Measurements from ENCODE around the gene TIMM23B. TPM values are rescaled to one million over a fixed set of nuclear protein-coding genes. Genes with fewer than 3 reads are reported as not detected.
"Not testable (repeated sequence)": the region's sequence is repeated elsewhere in the genome, so short reads cannot be mapped to it uniquely, and the experiment has no call there.

Gene TIMM23B
- total RNA-seq, 1 donor from 2014 or later: 15.3 TPM

DNA sequence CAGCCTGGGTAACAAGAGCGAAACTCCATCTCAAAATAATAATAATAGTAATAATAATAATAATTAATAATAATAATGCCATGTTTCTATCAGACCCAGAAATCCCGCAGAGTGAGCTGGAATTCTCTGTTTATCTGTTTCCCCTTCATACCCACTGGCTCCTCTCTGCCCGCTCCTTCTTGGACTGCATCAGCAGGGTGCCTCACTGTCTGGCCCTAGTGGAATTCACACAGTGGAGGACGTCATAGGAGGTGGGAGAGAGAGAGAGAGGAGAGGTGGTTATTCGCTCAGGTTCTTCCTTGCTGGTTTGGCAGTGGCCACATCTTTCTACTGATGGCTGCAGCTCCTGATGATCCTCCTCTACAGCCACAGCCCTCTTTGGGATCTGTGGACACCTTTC is 75.1 kb downstream of the TIMM23B start:
- H3K9me3 ChIP-seq; H3K4me1 ChIP-seq; intact Hi-C loops (cut with DNase I); DNase-seq; ATAC-seq; H3K27ac ChIP-seq; H3K4me3 ChIP-seq; H3K36me3 ChIP-seq; H3K27me3 ChIP-seq: not testable (repeated sequence)

DNA sequence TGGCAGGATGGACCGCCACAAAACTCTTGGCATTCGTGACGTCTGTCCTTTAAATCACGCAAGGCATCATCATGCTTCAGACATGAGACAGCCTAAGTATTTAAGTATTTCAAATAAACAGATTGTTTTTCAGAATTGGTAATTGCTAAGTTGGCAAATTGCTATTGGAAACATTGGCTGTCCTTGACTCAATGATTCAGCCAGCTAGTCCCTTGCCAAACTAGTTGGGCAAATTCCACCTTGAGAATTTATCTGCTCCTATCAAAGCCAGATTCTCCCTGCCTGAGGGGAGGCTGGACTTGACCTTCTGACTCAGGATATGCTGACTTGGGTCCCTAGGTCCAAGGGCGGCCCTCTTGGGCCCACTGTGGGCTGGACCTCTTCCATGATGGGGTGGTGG is 75.8 kb downstream of the TIMM23B start:
- H3K36me3 ChIP-seq; intact Hi-C loops (cut with DNase I); H3K4me3 ChIP-seq; ATAC-seq; H3K9me3 ChIP-seq; DNase-seq; H3K27ac ChIP-seq; H3K4me1 ChIP-seq; H3K27me3 ChIP-seq: not testable (repeated sequence)

DNA sequence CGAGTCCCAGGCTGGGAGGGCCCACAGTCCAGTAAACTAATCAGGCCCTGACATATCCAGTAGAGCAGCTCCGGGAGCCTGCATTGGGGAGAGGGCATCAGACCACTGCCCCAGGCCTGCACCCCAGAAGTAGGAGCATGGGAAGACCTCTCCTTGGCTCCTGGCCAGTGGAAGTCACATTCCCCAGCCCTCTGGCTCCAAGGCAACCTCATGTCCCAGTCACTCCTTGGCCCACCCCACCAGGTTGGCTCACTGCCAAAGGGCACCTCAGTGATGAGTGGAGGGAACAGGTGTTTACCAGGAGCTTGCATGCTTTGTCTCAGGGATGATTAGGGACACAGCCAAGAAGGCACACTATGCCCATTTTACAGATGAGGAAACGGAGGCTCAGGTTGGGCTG is 77.4 kb downstream of the TIMM23B start:
- DNase-seq; H3K27me3 ChIP-seq; H3K4me1 ChIP-seq; H3K36me3 ChIP-seq; H3K9me3 ChIP-seq; H3K4me3 ChIP-seq; intact Hi-C loops (cut with DNase I); ATAC-seq; H3K27ac ChIP-seq: not testable (repeated sequence)

DNA sequence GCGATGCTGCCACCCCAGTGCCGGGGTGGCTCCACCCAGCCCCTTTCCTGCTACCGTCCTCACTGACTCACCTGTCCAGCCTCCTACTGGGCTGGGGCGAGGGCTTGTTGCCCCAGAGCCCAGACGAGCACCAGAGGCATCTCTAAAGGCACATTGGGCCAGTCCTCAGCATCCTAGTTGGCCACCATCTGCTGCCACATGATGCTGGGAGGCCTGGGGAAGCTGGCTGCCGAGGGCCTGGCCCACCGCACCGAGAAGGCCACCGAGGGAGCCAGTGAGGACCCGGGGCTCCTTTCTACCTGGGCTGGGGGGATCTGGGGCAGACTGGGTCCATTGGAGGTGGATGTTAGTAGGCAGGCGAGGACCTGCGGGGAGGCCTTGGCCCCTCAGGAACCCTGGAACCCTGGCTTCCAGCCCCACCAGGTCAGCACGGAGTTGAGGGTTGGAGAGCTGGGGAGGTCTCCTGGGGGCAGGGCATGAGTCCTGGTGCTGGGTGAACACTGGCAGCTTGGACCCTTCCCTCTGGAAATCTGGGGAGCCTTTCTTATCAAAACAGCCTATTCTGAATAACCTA is 78.7 kb downstream of the TIMM23B start:
- intact Hi-C loops (cut with DNase I); H3K27ac ChIP-seq; H3K4me1 ChIP-seq; H3K36me3 ChIP-seq; H3K4me3 ChIP-seq; DNase-seq; ATAC-seq; H3K9me3 ChIP-seq; H3K27me3 ChIP-seq: not testable (repeated sequence)

DNA sequence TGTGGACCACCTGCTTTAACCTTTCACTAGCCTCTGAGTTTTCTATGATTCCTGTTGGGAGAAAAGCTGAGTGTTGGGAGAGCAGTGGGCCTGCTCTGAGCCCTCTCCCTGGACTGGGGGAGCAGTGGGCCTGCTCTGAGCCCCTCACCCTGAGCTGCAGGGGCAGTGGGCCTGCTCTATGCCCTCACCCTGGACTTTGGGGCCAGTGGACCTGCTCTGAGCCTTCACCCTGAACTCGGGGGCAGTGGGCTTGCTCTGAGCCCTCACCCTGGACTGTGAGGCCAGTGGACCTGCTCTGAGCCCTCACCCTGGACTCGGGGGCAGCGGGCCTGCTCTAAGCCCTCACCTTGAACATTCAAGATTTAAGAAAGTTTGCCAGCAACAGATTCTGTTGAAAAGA is 79.8 kb downstream of the TIMM23B start:
- Histone ChIP-seq H3K4me3 (no peak overlapping the region), H3K36me3 (no peaks in the 10 kb centered on the region), H3K27me3 (peaks cover 10% of the 10 kb centered on the region), H3K4me1 (no peaks in the 10 kb centered on the region), H3K9me3 (no peaks in the 10 kb centered on the region), H3K27ac (no peak overlapping the region)
- ATAC-seq (no peak), DNase-seq (no peak)
- intact Hi-C loops (cut with DNase I): no loop called here
- TF ChIP-seq, protein P1, sequence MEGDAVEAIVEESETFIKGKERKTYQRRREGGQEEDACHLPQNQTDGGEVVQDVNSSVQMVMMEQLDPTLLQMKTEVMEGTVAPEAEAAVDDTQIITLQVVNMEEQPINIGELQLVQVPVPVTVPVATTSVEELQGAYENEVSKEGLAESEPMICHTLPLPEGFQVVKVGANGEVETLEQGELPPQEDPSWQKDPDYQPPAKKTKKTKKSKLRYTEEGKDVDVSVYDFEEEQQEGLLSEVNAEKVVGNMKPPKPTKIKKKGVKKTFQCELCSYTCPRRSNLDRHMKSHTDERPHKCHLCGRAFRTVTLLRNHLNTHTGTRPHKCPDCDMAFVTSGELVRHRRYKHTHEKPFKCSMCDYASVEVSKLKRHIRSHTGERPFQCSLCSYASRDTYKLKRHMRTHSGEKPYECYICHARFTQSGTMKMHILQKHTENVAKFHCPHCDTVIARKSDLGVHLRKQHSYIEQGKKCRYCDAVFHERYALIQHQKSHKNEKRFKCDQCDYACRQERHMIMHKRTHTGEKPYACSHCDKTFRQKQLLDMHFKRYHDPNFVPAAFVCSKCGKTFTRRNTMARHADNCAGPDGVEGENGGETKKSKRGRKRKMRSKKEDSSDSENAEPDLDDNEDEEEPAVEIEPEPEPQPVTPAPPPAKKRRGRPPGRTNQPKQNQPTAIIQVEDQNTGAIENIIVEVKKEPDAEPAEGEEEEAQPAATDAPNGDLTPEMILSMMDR (IDR thresholded peaks at IDR 0.05): no peak

Other genes starting within 250 kb of the TIMM23B start
- gene OGDHL, start 179.7 kb upstream of the TIMM23B start, total RNA-seq: 0.69 TPM
- gene PARG, start within 50 bp of the TIMM23B start, total RNA-seq: 22.2 TPM
- 15.7 TPM for gene AGAP6, start 46.4 kb downstream of the TIMM23B start, total RNA-seq
- gene WASHC2A, start 125.9 kb downstream of the TIMM23B start, total RNA-seq: 53.6 TPM